ENCODE results near the gene CP.
"Not testable (repeated sequence)": the region's sequence is repeated elsewhere in the genome, so short reads cannot be mapped to it uniquely, and the experiment has no call there.

CP gene

GRCh38 chr3:149226776-149227175, 5.1 kb upstream of the CP start:
- no peak for DNase-seq

GRCh38 chr3:149224736-149225594, 3.3 kb upstream of the CP start:
- DNase-seq, result no peak

GRCh38 chr3:149223461-149223820, 1.8 kb upstream of the CP start:
- DNase-seq, result no peak

- not testable (repeated sequence) for DNase-seq
Measured at GRCh38 chr3:149219380-149220121, 2.1 kb downstream of the CP start.

GRCh38 chr3:149217347-149217746, 4.3 kb downstream of the CP start:
- no peak for DNase-seq

GRCh38 chr3:149216193-149216869, 5.3 kb downstream of the CP start:
- no peak for DNase-seq

GRCh38 chr3:149215515-149215914, 6.1 kb downstream of the CP start:
- DNase-seq, result no peak

GRCh38 chr3:149214702-149215101, 6.9 kb downstream of the CP start:
- no peak for DNase-seq

GRCh38 chr3:149212386-149212785, 9.2 kb downstream of the CP start:
- DNase-seq, result no peak

GRCh38 chr3:149209431-149209830, 12.2 kb downstream of the CP start:
- no peak for DNase-seq

GRCh38 chr3:149207475-149207874, 14.2 kb downstream of the CP start:
- no peak for DNase-seq

- DNase-seq, result no peak
Measured at GRCh38 chr3:149204390-149204991, 17.1 kb downstream of the CP start.

GRCh38 chr3:149203758-149204157, 17.9 kb downstream of the CP start:
- no peak for DNase-seq

- DNase-seq, result peak; percentile 8
Measured at GRCh38 chr3:149199474-149199873, 22.2 kb downstream of the CP start.

- no peak for DNase-seq
Measured at GRCh38 chr3:149198611-149199010, 23.0 kb downstream of the CP start.

GRCh38 chr3:149197669-149198068, 24.0 kb downstream of the CP start:
- no peak for DNase-seq

- DNase-seq, result not testable (repeated sequence)
Measured at GRCh38 chr3:149196805-149197592, 24.6 kb downstream of the CP start.

- DNase-seq, result no peak
Measured at GRCh38 chr3:149195221-149195620, 26.4 kb downstream of the CP start.

GRCh38 chr3:149188494-149188893, 33.1 kb downstream of the CP start:
- no peak for DNase-seq

- DNase-seq, result no peak
Measured at GRCh38 chr3:149186721-149187120, 34.9 kb downstream of the CP start.

- no peak for DNase-seq
Measured at GRCh38 chr3:149186219-149186618, 35.4 kb downstream of the CP start.

GRCh38 chr3:149181182-149181581, 40.4 kb downstream of the CP start:
- no peak for DNase-seq
